Ovary (tissue), 9 donors: ENCODE results near the gene RERE. TPM values are rescaled to one million over a fixed set of nuclear protein-coding genes. Genes with fewer than 3 reads are reported as not detected.

Source experiments
- DNase-seq, 5 donors: peaks; one replicate each; pipeline ENCODE4 v3.0.0-alpha.2; 2019 to 2020
- H3K27ac ChIP-seq, 2 donors: fragments of 200-600 bp; one replicate each; pipeline versions ENCODE4 v1.5.1 to v1.8.0; 2019 to 2022
- H3K27me3 ChIP-seq: fragments of 200-600 bp; one replicate; pipeline ENCODE4 v1.8.0; 2022
- H3K36me3 ChIP-seq: fragments of 200-600 bp; sonication (generic); one replicate; pipeline ENCODE4 v1.5.1; 2019
- H3K4me1 ChIP-seq: one replicate; pipeline ENCODE4 v1.8.1; 2013; ENCODE audit warnings: mild to moderate bottlenecking, moderate library complexity; ENCODE audit not compliant: insufficient read depth
- H3K4me3 ChIP-seq: fragments of 200-600 bp; sonication (generic); one replicate; pipeline ENCODE4 v1.5.1; 2017
- H3K9me3 ChIP-seq, 2 donors: fragments of 200-600 bp in 1 of 2; sonication (generic) in 1 of 2; one replicate each; pipeline versions ENCODE4 v1.5.1 to v1.8.1; 2013 to 2019; ENCODE audit warnings: mild to moderate bottlenecking in 1 of 2, moderate library complexity in 1 of 2
- EP300 ChIP-seq: sonication (generic); formaldehyde crosslinking; IDR thresholded peaks from one replicate; pipeline ENCODE4 v1.6.1; 2017; ENCODE audit warnings: antibody characterized with exemption
- POLR2A ChIP-seq: fragments of 450-650 bp; IDR thresholded peaks from one replicate; pipeline ENCODE4 v1.6.1; 2017; ENCODE audit warnings: antibody characterized with exemption, mild to moderate bottlenecking, moderate library complexity
- WGBS, 3 donors: extraction: QIAGEN DNeasy Blood & Tissue Kit in 1 of 3; methylation state at CpG; one replicate each; pipeline versions ENCODE4 v1.1.5 to v1.1.7; 2013 to 2017; 5-methylcytosine and 5-hydroxymethylcytosine counted together
- intact Hi-C, 4 donors: fragments of 100-400 bp; cut with DNase I; formaldehyde crosslinking; loops; one replicate each; pipeline versions ENCODE4 v1.11.0 to v1.15.1; 2022 to 2023
- polyA plus RNA-seq, 2 donors: library from polyadenylated mRNA; stranded (reverse); fragments of 200-250 nt in 1 of 2; fragments of 350-450 nt in 1 of 2; fragmentation: Illumina TruSeq in 1 of 2; extraction: RNeasy Lipid Tissue Mini Kit (QIAGEN cat#74804) in 1 of 2; gene quantifications; one replicate each; pipeline ENCODE4 v1.2.3, GENCODE V29; 2013 to 2014
- total RNA-seq, 7 donors: library from RNA; depleted of rRNA in 2 of 7; stranded (reverse); fragments of >200 nt in 2 of 7; fragmentation: NEBNext Ultra II Directional in 3 of 7; extraction: Animal tissue kit (Norgen Biotek cat#: 25700) in 3 of 7; gene quantifications; one replicate each; pipeline versions ENCODE4 v1.1.0 to v1.2.4, GENCODE V29; 2016 to 2023
- TF ChIP-seq, protein P1 (sequence below), 3 donors: fragments of 450-650 bp in 2 of 3; fragments of 200-600 bp in 1 of 3; IDR thresholded peaks; one replicate each; pipeline versions ENCODE4 v1.5.1 to v1.8.0; 2016 to 2022; ENCODE audit warnings: antibody characterized with exemption in 3 of 3, mild to moderate bottlenecking in 1 of 3
- donor health status: DM: no; HTN: no; CAD: no; lungs with moderate emphysema.
- donor health status: DM: no; HTN: no; CAD: no.
- donor health status: Bipolar disorder and iron deficiency.
- donor health status: DM: yes; HTN: yes; CAD: no.
- donor health status: DM: no; HTN: no; CAD: no.
- donor health status: DM: yes; HTN: yes; CAD: no.

Gene RERE
- total and polyA plus RNA-seq, 9 donors: 36.7 to 119 (median 114) TPM

DNA sequence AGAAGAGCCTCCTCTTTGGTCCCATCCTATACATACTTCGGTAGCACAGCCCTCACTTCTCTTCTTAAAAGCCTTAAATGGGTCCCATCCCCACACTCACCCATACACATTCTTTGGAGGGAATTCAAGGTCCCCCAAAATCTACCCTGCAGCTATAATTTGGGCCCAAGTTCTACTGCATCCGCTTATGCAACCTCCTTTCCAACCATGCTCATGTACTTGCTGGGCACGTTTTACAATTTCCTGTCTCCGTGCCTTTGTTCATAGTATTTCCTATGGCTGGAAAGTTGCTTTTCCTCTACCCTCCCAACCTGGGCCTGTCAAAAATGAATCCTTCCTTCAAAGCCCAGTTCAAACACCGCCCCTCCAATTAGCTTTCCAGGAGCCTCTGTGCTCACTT lies 399.8 kb downstream of the RERE start:
- TF ChIP-seq, protein P1, sequence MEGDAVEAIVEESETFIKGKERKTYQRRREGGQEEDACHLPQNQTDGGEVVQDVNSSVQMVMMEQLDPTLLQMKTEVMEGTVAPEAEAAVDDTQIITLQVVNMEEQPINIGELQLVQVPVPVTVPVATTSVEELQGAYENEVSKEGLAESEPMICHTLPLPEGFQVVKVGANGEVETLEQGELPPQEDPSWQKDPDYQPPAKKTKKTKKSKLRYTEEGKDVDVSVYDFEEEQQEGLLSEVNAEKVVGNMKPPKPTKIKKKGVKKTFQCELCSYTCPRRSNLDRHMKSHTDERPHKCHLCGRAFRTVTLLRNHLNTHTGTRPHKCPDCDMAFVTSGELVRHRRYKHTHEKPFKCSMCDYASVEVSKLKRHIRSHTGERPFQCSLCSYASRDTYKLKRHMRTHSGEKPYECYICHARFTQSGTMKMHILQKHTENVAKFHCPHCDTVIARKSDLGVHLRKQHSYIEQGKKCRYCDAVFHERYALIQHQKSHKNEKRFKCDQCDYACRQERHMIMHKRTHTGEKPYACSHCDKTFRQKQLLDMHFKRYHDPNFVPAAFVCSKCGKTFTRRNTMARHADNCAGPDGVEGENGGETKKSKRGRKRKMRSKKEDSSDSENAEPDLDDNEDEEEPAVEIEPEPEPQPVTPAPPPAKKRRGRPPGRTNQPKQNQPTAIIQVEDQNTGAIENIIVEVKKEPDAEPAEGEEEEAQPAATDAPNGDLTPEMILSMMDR (IDR thresholded peaks at IDR 0.05): no peak
- TF ChIP-seq EP300: no peak
- TF ChIP-seq POLR2A: no peak
- no peak overlapping the region for H3K27ac ChIP-seq
- no peak overlapping the region for H3K4me3 ChIP-seq
- H3K27me3 ChIP-seq: no peaks in the 10 kb centered on the region
- peaks cover 30% of the 10 kb centered on the region for H3K4me1 ChIP-seq
- H3K9me3 ChIP-seq: no peaks in the 10 kb centered on the region
- no peaks in the 10 kb centered on the region for H3K36me3 ChIP-seq
- no peak for DNase-seq
- intact Hi-C loops: loop anchor here in 1 of 4 donors (10.0 kb wide), 1 partner anchor 147 kb away; no protein-coding TSS in a partner anchor
- 81 to 87% (median 84%) methylated on average over 5 of the region's 5 CpGs for WGBS, 3 donors

DNA sequence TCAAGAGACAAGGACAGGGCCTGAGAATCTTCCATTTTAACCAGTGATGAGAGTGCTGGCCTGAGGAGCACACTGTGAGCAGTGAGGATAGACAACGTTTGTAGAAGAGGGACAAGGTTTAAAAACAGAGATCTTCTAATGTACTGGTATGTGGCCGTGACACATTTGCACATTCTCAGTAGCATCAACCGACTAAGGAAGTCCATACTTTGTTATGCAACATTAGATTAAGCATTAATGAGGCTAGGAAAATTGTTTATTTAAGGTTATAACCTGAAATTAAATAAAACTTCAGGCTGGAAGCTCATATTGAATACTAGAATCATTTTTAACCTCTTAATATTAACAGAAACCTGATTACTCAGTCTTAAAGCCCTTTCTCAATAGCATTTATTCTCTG lies 400.6 kb downstream of the RERE start:
- intact Hi-C loops: loop anchor here in 1 of 4 donors (10.0 kb wide), 1 partner anchor 148 kb away; no protein-coding TSS in a partner anchor
- H3K4me1 ChIP-seq: peaks cover 34% of the 10 kb centered on the region
- no peaks in the 10 kb centered on the region for H3K36me3 ChIP-seq
- no peak overlapping the region for H3K27ac ChIP-seq
- no peaks in the 10 kb centered on the region for H3K27me3 ChIP-seq
- 41 to 48% (median 47%) methylated on average over 3 of the region's 3 CpGs for WGBS, 3 donors
- H3K4me3 ChIP-seq: no peak overlapping the region
- DNase-seq: no peak
- no peaks in the 10 kb centered on the region for H3K9me3 ChIP-seq
- TF ChIP-seq POLR2A (no peak), EP300 (no peak)
- TF ChIP-seq, protein P1 (IDR thresholded peaks at IDR 0.05): no peak

DNA sequence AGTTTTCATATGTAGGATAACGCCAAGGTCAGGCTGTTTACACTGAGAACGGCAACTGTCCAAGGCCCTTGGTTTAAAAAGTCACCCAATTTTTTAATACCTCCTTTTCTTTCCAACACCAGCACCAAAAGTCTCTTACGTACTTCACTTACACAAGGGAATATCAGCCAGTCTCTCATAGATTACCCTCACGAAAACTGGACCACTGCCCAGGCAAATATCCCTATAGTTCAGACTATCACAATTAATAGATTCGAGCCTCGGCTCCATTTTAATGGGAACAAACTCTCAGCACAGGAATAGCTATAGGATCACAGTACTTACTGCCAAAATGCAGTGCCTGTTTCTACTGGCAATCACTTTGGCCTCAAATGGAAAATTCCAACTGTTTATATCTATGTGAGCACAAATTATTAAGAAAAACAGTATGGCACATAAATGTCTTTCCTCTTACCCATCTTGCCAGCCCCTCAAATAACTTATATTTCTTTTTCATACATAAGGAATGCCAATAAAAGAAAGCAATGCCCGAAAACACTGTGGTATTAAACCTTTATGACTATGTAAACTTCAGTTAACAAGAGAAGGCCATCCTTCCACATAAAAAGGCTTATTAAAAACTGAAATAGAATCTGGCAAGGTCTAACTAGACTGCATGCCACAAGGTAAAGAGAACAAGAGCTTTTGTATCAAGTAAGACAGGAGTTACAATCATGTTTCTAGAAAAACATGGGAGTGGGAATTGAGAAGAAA lies 401.7 kb downstream of the RERE start:
- no peak for DNase-seq
- no peak for TF ChIP-seq POLR2A
- TF ChIP-seq EP300: no peak
- TF ChIP-seq, protein P1 (IDR thresholded peaks at IDR 0.05): no peak
- Histone ChIP-seq H3K36me3 (no peaks in the 10 kb centered on the region), H3K9me3 (no peaks in the 10 kb centered on the region), H3K27me3 (no peaks in the 10 kb centered on the region), H3K27ac (no peak overlapping the region), H3K4me1 (peaks cover 35% of the 10 kb centered on the region), H3K4me3 (no peak overlapping the region)
- WGBS, 3 donors: 38 to 51% (median 45%) methylated on average over 7 of the region's 7 CpGs
- intact Hi-C loops: loop anchor here in 1 of 4 donors (10.0 kb wide), 1 partner anchor 149 kb away; no protein-coding TSS in a partner anchor

DNA sequence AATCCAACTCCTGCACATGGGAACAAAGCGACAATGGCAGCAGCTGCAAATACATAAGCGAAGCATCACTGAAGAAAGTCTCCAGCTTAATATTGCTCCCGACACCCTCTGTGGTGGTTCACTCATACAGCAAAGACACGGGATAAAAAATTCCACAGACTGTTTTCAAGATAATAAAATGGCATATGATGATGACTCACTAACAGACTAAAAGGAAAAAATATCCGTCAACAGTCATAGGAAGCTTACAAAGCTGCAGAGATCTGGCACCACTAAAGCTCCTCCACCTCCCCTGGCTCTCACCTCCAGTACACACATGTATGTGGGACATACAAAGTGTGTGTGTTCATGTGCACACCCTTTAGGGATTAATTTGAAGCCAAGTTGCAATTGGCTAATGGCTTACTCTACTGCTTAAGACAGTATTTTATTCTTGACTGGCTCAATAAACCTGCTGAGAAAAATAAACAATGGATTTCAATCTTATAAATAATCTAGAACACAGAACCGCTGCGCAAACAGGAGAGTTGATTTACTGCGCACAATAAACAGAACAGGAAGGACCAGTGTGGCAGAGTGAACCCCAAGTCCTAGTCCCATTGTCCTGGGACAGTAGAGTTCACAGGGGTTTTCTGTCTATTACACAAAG lies 405.1 kb downstream of the RERE start:
- TF ChIP-seq, protein P1 (IDR thresholded peaks at IDR 0.05): no peak
- TF ChIP-seq POLR2A (no peak), EP300 (no peak)
- DNase-seq: no peak
- intact Hi-C loops: loop anchor here in 1 of 4 donors (10.0 kb wide), 1 partner anchor 152 kb away; no protein-coding TSS in a partner anchor
- peaks cover 40% of the 10 kb centered on the region for H3K4me1 ChIP-seq
- no peak overlapping the region for H3K4me3 ChIP-seq
- H3K9me3 ChIP-seq: no peaks in the 10 kb centered on the region
- no peak overlapping the region for H3K27ac ChIP-seq
- WGBS, 3 donors: 50 to 57% (median 56%) methylated on average over 8 of the region's 8 CpGs
- no peaks in the 10 kb centered on the region for H3K27me3 ChIP-seq
- H3K36me3 ChIP-seq: no peaks in the 10 kb centered on the region
